ENCODE data around the gene DNASE2B. TPM values are rescaled to one million over a fixed set of nuclear protein-coding genes. Genes with fewer than 3 reads are reported as not detected.

Gene DNASE2B
- total and polyA plus RNA-seq, 12 donors = 0.10 to 1.2 (median 0.35) TPM; not detected in 4

- H3K9me3 ChIP-seq (replicated peaks in 1 of 3) = no peaks in the 10 kb centered on the region
- intact Hi-C loops (cut with DNase I) = loop anchor here in 1 of 2 donors (2.0 to 10.0 kb wide), 2 partner anchors 129 to 293 kb away; partner anchors contain the start of gene SAMD13
- H3K27me3 ChIP-seq = no peaks in the 10 kb centered on the region
- H3K36me3 ChIP-seq (replicated peaks in 1 of 2) = no peaks in the 10 kb centered on the region
- WGBS, 4 donors = 60 to 75% (median 67%) methylated on average over 6 of the region's 6 CpGs
- no peak for TF ChIP-seq POLR2A (IDR thresholded peaks at IDR 0.05)
- TF ChIP-seq, protein P1, sequence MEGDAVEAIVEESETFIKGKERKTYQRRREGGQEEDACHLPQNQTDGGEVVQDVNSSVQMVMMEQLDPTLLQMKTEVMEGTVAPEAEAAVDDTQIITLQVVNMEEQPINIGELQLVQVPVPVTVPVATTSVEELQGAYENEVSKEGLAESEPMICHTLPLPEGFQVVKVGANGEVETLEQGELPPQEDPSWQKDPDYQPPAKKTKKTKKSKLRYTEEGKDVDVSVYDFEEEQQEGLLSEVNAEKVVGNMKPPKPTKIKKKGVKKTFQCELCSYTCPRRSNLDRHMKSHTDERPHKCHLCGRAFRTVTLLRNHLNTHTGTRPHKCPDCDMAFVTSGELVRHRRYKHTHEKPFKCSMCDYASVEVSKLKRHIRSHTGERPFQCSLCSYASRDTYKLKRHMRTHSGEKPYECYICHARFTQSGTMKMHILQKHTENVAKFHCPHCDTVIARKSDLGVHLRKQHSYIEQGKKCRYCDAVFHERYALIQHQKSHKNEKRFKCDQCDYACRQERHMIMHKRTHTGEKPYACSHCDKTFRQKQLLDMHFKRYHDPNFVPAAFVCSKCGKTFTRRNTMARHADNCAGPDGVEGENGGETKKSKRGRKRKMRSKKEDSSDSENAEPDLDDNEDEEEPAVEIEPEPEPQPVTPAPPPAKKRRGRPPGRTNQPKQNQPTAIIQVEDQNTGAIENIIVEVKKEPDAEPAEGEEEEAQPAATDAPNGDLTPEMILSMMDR (IDR thresholded peaks at IDR 0.05) = peak in 2 of 6 experiments; percentile 3 to 21
- peak overlapping the region in 1 of 5 donors; percentile 35 for H3K27ac ChIP-seq
- H3K4me3 ChIP-seq = no peak overlapping the region
- peaks cover 0 to 13% of the 10 kb centered on the region in 2 donors for H3K4me1 ChIP-seq (replicated peaks in 1 of 2)
- no peak for DNase-seq
These were observed 35.9 kb downstream of the DNASE2B start for GRCh38 chr1:84434081-84434769.

DNA sequence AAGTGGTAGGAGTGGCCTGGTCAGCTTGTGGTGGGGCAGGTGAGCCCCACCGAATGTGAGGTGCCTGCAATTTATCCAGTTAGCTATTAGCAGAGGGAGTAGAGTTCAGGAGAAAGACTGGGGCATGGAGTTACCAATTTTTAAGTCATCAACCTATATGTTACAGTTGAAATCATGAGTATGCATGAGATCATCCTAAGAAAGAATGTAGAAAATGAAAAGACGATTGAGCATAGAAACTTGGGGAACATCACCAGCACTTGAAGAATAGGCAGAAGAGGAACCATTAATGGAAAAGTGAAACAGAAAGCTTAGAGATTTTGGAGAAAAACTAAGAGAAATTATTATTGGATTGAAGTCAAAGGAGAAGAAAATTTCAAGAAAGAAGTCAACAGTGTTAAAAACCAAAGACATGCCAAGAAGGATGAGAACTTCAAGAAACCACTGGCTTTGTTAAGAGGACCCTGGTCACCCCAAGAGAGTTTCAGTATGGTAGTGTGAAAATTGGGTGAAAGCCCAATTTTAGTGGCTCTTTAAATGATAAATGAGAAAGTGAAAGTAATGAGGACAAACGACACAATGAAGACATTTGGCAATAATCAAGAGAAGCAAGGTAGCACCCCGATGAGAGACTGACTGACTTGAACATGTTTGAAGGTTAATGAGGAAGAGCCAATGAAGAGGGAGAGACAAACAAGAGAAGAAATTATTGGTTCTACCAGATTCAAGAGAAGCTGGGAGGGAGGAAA lies 36.7 kb downstream of the DNASE2B start:
- WGBS, 4 donors = 29 to 39% (median 34%) methylated on average over 4 of the region's 4 CpGs
- peaks cover 0 to 13% of the 10 kb centered on the region in 2 donors for H3K4me1 ChIP-seq (replicated peaks in 1 of 2)
- H3K4me3 ChIP-seq = no peak overlapping the region
- TF ChIP-seq, protein P1 (IDR thresholded peaks at IDR 0.05) = no peak
- TF ChIP-seq POLR2A (IDR thresholded peaks at IDR 0.05) = no peak
- H3K36me3 ChIP-seq (replicated peaks in 1 of 2) = no peaks in the 10 kb centered on the region
- intact Hi-C loops (cut with DNase I) = loop anchor here (2.0 to 10.0 kb wide), 4 partner anchors 130 to 317 kb away; partner anchors contain the start of gene SAMD13 (in 1 of the 2)
- H3K27me3 ChIP-seq = no peaks in the 10 kb centered on the region
- DNase-seq = no peak
- peak overlapping the region in 1 of 5 donors; percentile 35 for H3K27ac ChIP-seq
- no peaks in the 10 kb centered on the region for H3K9me3 ChIP-seq (replicated peaks in 1 of 3)

GRCh38 chr1:84436876-84437655 lies 38.8 kb downstream of the DNASE2B start:
- Histone ChIP-seq H3K4me3 (no peak overlapping the region), H3K9me3 (replicated peaks in 1 of 3) (no peaks in the 10 kb centered on the region), H3K4me1 (replicated peaks in 1 of 2) (peaks cover 0 to 13% of the 10 kb centered on the region in 2 donors), H3K36me3 (replicated peaks in 1 of 2) (no peaks in the 10 kb centered on the region), H3K27ac (peak overlapping the region in 2 of 5 donors; percentile 41 to 65), H3K27me3 (no peaks in the 10 kb centered on the region)
- intact Hi-C loops (cut with DNase I) = loop anchor here (5.0 to 10.0 kb wide), 3 partner anchors 132 to 315 kb away; partner anchors contain the start of gene SAMD13 (in 1 of the 2)
- TF ChIP-seq, protein P1 (IDR thresholded peaks at IDR 0.05) = no peak
- no peak for TF ChIP-seq POLR2A (IDR thresholded peaks at IDR 0.05)
- no peak for DNase-seq
- 49 to 63% (median 53%) methylated on average over 5 of the region's 5 CpGs for WGBS, 4 donors

Measured in adrenal gland (tissue), 12 donors.